ENCODE data around the gene CEACAM16.
"Not testable (repeated sequence)": the region's sequence is repeated elsewhere in the genome, so short reads cannot be mapped to it uniquely, and the experiment has no call there.

Gene CEACAM16

DNA sequence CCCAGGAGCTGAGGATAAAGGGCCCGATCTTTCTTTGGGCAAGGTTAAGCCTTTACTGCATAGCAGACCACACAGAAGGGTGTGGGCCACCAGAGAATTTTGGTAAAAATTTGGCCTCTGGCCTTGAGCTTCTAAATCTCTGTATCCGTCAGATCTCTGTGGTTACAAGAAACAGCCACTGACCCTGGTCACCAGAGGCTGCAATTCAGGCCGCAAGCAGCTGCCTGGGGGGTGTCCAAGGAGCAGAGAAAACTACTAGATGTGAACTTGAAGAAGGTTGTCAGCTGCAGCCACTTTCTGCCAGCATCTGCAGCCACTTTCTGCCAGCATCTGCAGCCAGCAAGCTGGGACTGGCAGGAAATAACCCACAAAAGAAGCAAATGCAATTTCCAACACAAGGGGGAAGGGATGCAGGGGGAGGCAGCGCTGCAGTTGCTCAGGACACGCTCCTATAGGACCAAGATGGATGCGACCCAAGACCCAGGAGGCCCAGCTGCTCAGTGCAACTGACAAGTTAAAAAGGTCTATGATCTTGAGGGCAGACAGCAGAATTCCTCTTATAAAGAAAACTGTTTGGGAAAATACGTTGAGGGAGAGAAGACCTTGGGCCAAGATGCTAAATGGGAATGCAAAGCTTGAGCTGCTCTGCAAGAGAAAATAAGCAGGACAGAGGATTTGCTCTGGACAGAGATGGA lies 36.1 kb upstream of the CEACAM16 start:
- Histone ChIP-seq H3K27ac (ENCODE audit: low read depth, low read length) (no peak overlapping the region), H3K36me3 (ENCODE audit: control insufficient read depth, insufficient read depth, low read length) (peaks cover 56% of the 10 kb centered on the region), H3K4me3 (ENCODE audit: low read depth, low read length) (no peak overlapping the region), H3K4me1 (ENCODE audit: control insufficient read depth, insufficient read depth, low read length) (0 out of 2 replicates have a peak, but pooled peaks cover 3% of the 10 kb centered on the region), H3K9me3 (ENCODE audit: control insufficient read depth, insufficient read depth, low read length) (no peaks in the 10 kb centered on the region), H3K27me3 (ENCODE audit: control insufficient read depth, insufficient read depth, low read length) (no peaks in the 10 kb centered on the region), H3K9ac (ENCODE audit: low read depth, low read length) (no peak overlapping the region)

DNA sequence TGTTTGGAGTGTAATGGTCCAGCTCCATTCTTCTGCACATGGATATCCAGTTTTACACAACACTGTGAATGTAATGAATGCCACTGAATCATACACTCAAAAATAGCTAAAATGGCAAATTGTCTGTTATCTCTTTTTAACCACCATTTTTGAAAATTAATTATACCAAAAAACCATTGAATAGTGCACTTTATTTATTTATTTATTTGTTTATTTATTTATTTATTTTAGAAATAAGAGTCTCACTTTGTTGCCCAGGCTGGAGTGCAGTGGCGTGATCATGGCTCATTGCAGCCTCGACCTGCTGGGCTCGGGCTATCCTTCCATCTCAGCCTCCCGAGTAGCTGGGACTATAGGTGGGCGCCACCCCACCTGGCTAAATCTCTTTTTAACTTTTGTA lies 35.0 kb upstream of the CEACAM16 start:
- Histone ChIP-seq H3K9ac (ENCODE audit: low read depth, low read length) (no peak overlapping the region), H3K9me3 (ENCODE audit: control insufficient read depth, insufficient read depth, low read length) (no peaks in the 10 kb centered on the region), H3K4me1 (ENCODE audit: control insufficient read depth, insufficient read depth, low read length) (0 out of 2 replicates have a peak, but pooled peaks cover 3% of the 10 kb centered on the region), H3K4me3 (ENCODE audit: low read depth, low read length) (no peak overlapping the region), H3K36me3 (ENCODE audit: control insufficient read depth, insufficient read depth, low read length) (peaks cover 45% of the 10 kb centered on the region), H3K27me3 (ENCODE audit: control insufficient read depth, insufficient read depth, low read length) (no peaks in the 10 kb centered on the region), H3K27ac (ENCODE audit: low read depth, low read length) (no peak overlapping the region)

DNA sequence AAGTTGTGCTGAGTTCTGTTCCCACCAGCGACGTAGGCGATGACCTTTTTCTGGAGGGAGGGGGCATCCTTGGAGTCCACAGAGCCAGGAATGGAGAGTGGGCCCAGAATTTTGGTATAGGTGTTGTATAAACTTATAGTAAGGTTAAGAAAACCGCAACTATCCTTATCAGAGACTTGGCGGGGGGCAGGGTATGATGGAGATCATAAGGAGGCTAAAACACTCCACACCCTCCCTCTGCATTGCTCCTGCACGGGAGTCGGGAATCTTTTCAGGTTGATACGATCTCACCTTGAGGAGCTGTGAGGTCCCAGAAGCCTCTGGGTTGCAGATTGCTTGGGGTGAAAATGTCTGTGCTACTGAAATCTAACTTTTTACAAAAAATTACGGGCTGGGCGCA lies 34.0 kb upstream of the CEACAM16 start:
- H3K4me1 ChIP-seq (ENCODE audit: control insufficient read depth, insufficient read depth, low read length) = 0 out of 2 replicates have a peak, but pooled peaks cover 3% of the 10 kb centered on the region
- H3K27me3 ChIP-seq (ENCODE audit: control insufficient read depth, insufficient read depth, low read length) = no peaks in the 10 kb centered on the region
- no peaks in the 10 kb centered on the region for H3K9me3 ChIP-seq (ENCODE audit: control insufficient read depth, insufficient read depth, low read length)
- peaks cover 35% of the 10 kb centered on the region for H3K36me3 ChIP-seq (ENCODE audit: control insufficient read depth, insufficient read depth, low read length)
- H3K4me3 ChIP-seq (ENCODE audit: low read depth, low read length) = no peak overlapping the region
- no peak overlapping the region for H3K27ac ChIP-seq (ENCODE audit: low read depth, low read length)
- H3K9ac ChIP-seq (ENCODE audit: low read depth, low read length) = no peak overlapping the region

GRCh38 chr19:44666852-44667556 lies 31.9 kb upstream of the CEACAM16 start:
- H3K4me1 ChIP-seq (ENCODE audit: control insufficient read depth, insufficient read depth, low read length) = 0 out of 2 replicates have a peak, but pooled peaks cover 3% of the 10 kb centered on the region
- no peak overlapping the region for H3K27ac ChIP-seq (ENCODE audit: low read depth, low read length)
- H3K27me3 ChIP-seq (ENCODE audit: control insufficient read depth, insufficient read depth, low read length) = no peaks in the 10 kb centered on the region
- peaks cover 15% of the 10 kb centered on the region for H3K36me3 ChIP-seq (ENCODE audit: control insufficient read depth, insufficient read depth, low read length)
- H3K4me3 ChIP-seq (ENCODE audit: low read depth, low read length) = no peak overlapping the region
- no peaks in the 10 kb centered on the region for H3K9me3 ChIP-seq (ENCODE audit: control insufficient read depth, insufficient read depth, low read length)
- H3K9ac ChIP-seq (ENCODE audit: low read depth, low read length) = no peak overlapping the region

DNA sequence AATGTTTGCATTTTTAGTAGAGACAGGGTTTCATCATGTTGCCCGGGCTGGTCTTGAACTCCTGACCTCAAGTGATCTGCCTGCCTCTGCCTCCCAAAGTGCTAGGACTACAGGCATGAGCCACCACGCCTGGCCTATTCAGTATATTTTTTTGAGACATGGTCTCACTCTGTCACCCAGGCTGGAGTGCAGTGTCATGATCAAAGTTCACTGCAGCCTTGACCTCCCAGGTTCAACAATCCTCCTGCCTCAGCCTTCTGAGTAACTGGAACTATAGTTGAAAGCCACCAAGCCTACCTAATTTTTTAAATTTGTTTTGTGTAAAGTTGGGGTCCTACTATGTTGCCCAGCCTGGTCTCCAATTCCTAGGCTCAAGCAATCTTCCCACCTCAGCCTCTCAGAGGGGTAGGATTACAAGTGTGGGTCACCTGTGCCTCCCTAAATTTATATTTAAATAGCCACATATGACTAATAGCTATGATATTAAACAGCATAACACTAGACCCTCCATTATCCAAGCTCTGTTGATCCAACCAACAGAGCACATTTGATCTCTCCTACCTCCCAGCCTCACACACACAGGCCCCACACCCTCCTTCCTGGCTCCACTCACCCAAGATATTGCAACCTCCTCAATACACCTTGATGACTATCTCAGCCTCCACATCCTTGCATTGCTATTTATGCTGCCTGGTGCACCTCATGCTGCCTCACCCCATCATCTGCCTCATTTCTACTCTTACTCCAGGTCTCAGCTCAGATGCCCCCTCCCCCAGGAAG lies 29.8 kb upstream of the CEACAM16 start:
- H3K4me3 ChIP-seq (ENCODE audit: low read depth, low read length) = no peak overlapping the region
- 0 out of 2 replicates have a peak, but pooled peaks cover 3% of the 10 kb centered on the region for H3K4me1 ChIP-seq (ENCODE audit: control insufficient read depth, insufficient read depth, low read length)
- no peaks in the 10 kb centered on the region for H3K36me3 ChIP-seq (ENCODE audit: control insufficient read depth, insufficient read depth, low read length)
- H3K9ac ChIP-seq (ENCODE audit: low read depth, low read length) = no peak overlapping the region
- H3K27me3 ChIP-seq (ENCODE audit: control insufficient read depth, insufficient read depth, low read length) = no peaks in the 10 kb centered on the region
- no peaks in the 10 kb centered on the region for H3K9me3 ChIP-seq (ENCODE audit: control insufficient read depth, insufficient read depth, low read length)
- H3K27ac ChIP-seq (ENCODE audit: low read depth, low read length) = no peak overlapping the region

DNA sequence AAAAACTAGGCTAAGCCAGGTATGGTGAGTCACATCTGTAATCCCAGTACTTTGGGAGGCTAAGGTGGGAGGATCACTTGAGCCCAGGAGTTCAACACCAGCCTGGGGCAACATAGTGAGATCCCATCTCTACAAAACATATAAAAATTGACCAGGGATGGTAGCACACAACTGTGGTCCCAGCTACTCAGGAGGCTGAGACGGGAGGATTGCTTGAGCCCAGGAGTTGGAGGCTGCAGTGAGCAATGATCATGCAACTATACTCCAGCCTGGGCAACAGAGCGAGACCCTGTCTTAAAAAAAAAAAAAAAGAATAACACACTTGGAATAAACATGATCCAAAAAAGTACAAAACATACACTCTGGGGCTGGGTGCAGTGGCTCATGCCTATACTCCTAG lies 28.9 kb upstream of the CEACAM16 start:
- not testable (repeated sequence) for H3K4me3 ChIP-seq (ENCODE audit: low read depth, low read length); H3K36me3 ChIP-seq (ENCODE audit: control insufficient read depth, insufficient read depth, low read length); H3K27me3 ChIP-seq (ENCODE audit: control insufficient read depth, insufficient read depth, low read length); H3K9ac ChIP-seq (ENCODE audit: low read depth, low read length); H3K4me1 ChIP-seq (ENCODE audit: control insufficient read depth, insufficient read depth, low read length); H3K9me3 ChIP-seq (ENCODE audit: control insufficient read depth, insufficient read depth, low read length); H3K27ac ChIP-seq (ENCODE audit: low read depth, low read length)

DNA sequence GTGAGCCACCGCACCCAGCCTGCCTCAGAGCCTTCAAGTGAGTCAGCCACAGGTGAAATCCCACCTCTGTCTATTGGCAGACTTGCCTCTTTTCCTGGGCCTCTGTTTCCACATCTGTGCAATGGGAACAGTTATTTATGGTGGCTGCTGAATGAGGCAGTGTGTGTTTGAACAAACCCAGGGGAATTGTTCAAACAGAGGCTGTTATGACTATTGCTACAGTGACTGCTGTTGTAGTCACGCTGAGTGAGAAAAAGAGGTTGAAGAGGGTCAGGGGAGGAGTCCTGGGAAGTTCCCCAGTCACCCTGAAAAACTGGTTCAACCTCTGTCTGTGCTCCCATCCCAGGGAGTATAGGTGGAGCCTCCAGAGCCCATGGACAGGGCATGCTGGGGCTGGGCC lies 27.6 kb upstream of the CEACAM16 start, which contains the start of gene CEACAM19:
Gene CEACAM19 (plus strand): TSS at position 83 of the 400 bp plus-strand sequence. CDS start 450 bp downstream, outside the sequence.
- Histone ChIP-seq H3K4me3 (ENCODE audit: low read depth, low read length) (no peak within 1 kb of the TSS), H3K4me1 (ENCODE audit: control insufficient read depth, insufficient read depth, low read length) (no peaks in the 10 kb centered on the region), H3K27ac (ENCODE audit: low read depth, low read length) (no peak within 1 kb of the TSS), H3K27me3 (ENCODE audit: control insufficient read depth, insufficient read depth, low read length) (no peaks in the 10 kb centered on the region), H3K9ac (ENCODE audit: low read depth, low read length) (no peak within 1 kb of the TSS), H3K9me3 (ENCODE audit: control insufficient read depth, insufficient read depth, low read length) (no peaks in the 10 kb centered on the region), H3K36me3 (ENCODE audit: control insufficient read depth, insufficient read depth, low read length) (no peaks in the 10 kb centered on the region)

GRCh38 chr19:44672226-44672625 lies 26.7 kb upstream of the CEACAM16 start:
- Histone ChIP-seq H3K4me1 (ENCODE audit: control insufficient read depth, insufficient read depth, low read length) (peaks cover 3% of the 10 kb centered on the region; the same call in 1 of the 2 replicates), H3K9me3 (ENCODE audit: control insufficient read depth, insufficient read depth, low read length) (no peaks in the 10 kb centered on the region), H3K27me3 (ENCODE audit: control insufficient read depth, insufficient read depth, low read length) (no peaks in the 10 kb centered on the region), H3K9ac (ENCODE audit: low read depth, low read length) (no peak overlapping the region), H3K4me3 (ENCODE audit: low read depth, low read length) (no peak overlapping the region), H3K27ac (ENCODE audit: low read depth, low read length) (no peak overlapping the region), H3K36me3 (ENCODE audit: control insufficient read depth, insufficient read depth, low read length) (no peaks in the 10 kb centered on the region)

DNA sequence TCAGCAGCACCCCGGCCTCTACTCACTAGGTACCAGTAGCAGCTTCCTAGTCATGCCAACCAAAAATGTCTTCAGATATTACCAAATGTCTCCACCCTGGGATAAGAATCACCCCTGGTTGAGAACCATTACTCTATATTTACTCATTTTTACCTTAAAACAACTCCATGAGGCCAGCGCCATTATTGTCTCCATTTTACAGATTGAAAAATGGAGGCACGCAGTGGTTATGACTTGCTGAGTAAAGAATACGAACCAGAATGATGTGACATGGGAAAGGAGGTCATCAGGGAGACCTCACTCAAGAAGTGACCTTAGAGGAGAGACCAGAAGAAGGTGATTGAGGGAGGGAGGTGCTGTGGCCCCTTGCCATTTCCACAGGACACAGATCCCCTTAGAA lies 25.4 kb upstream of the CEACAM16 start:
- H3K27me3 ChIP-seq (ENCODE audit: control insufficient read depth, insufficient read depth, low read length) = no peaks in the 10 kb centered on the region
- peaks cover 5% of the 10 kb centered on the region; the same call in 1 of the 2 replicates for H3K4me1 ChIP-seq (ENCODE audit: control insufficient read depth, insufficient read depth, low read length)
- H3K4me3 ChIP-seq (ENCODE audit: low read depth, low read length) = no peak overlapping the region
- H3K27ac ChIP-seq (ENCODE audit: low read depth, low read length) = no peak overlapping the region
- no peaks in the 10 kb centered on the region for H3K36me3 ChIP-seq (ENCODE audit: control insufficient read depth, insufficient read depth, low read length)
- no peak overlapping the region for H3K9ac ChIP-seq (ENCODE audit: low read depth, low read length)
- H3K9me3 ChIP-seq (ENCODE audit: control insufficient read depth, insufficient read depth, low read length) = no peaks in the 10 kb centered on the region

DNA sequence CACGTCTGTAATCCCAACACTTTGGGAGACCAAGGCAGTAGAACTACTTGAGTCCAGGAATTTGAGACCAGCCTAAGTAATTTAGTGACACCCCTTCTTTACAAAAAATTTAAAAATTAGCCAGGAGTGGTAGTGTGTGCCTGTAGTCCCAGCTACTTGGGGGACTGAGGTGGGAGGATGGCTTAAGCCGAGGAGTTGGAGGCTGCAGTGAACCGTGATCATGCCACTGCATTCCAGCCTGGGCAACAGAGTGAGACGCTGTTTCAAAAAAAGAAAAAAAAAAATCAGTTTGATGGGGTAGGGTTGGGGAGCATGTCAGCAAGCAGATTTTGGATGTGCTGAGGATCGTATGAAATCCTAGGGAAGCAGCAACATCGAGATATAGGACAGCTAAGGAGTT lies 23.4 kb upstream of the CEACAM16 start:
- Histone ChIP-seq H3K4me3 (ENCODE audit: low read depth, low read length) (no peak overlapping the region), H3K9me3 (ENCODE audit: control insufficient read depth, insufficient read depth, low read length) (no peaks in the 10 kb centered on the region), H3K27ac (ENCODE audit: low read depth, low read length) (no peak overlapping the region), H3K9ac (ENCODE audit: low read depth, low read length) (no peak overlapping the region), H3K27me3 (ENCODE audit: control insufficient read depth, insufficient read depth, low read length) (no peaks in the 10 kb centered on the region), H3K4me1 (ENCODE audit: control insufficient read depth, insufficient read depth, low read length) (peaks cover 5% of the 10 kb centered on the region; the same call in 1 of the 2 replicates), H3K36me3 (ENCODE audit: control insufficient read depth, insufficient read depth, low read length) (no peaks in the 10 kb centered on the region)

Measured in HUES48 (cell line).